Erythroblast (primary cell): ENCODE results near the gene ANTKMT.

Source experiments
- GATA1 ChIP-seq: IDR thresholded peaks from 2 replicates; pipeline ENCODE4 v1.6.1; 2011; ENCODE audit warnings: low read depth, mild to moderate bottlenecking, control low read depth, low read length, moderate library complexity
- POLR2A ChIP-seq: IDR thresholded peaks from 2 replicates; pipeline ENCODE4 v1.6.1; 2011; ENCODE audit warnings: mild to moderate bottlenecking, low read length

DNA sequence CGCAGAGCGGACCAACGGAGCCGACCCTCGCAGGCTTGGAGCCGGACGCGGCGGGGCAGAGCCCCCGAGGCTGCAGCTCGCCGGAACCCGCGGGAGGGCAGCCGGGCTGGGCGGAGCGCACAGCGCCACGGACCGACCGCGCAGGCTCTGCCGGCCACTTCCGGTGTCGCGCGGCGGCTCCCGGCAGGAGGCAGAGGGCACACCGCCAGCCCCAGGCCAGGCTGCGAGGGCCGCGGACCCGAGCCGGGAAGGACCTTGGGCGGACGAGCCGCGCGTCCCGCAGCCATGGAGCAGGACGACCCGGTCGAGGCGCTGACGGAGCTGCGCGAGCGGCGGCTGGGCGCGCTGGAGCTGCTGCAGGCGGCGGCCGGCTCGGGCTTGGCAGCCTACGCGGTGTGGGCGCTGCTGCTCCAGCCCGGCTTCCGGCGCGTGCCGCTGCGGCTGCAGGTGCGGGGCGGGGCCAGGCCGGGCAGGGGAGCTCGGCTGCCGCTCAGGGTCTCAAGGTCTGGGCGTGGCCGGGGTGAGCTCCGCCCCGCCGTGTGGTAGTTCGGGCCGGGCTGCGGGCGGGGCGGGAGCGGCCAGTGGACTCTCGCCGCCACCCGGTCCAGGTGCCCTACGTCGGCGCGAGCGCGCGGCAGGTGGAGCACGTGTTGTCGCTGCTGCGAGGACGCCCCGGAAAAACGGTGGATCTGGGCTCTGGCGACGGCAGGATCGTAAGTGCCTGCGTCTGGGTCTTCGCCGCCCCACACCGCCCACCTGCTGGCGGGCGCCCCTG lies at the start of gene ANTKMT:
- peak; percentile 85 for TF ChIP-seq POLR2A
- TF ChIP-seq GATA1 = no peak
